ENCODE data around the gene TNRC6B. TPM values are rescaled to one million over a fixed set of nuclear protein-coding genes. Genes with fewer than 3 reads are reported as not detected.

TNRC6B gene
- total RNA-seq, 8 experiments from 2014 or later, result 22.4 to 63.6 (median 29.1) TPM

DNA sequence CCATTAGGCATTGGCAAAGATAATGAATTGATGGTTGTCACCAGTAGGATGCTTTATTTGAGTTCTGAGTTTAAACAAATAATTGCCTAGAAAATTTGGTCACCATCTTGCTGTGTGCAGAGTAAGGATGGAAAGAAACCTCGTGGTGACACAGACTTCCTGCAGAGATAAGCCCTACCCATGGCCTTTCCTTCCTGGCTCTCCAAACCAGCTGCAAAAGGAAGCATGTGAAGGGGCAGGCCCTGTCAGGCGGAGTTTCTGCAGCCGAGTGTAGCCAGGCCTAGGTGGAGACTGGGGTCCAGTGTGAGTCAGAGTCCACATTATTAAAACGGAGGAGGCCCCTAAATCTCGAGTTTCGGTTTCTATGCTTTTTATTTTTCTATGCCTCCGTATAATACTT, 85.5 kb downstream of the TNRC6B start:
- no peak overlapping the region for H3K27ac ChIP-seq
- peak in 1 of 8 experiments; percentile 55 for ATAC-seq (replicated peaks in 6 of 8)
- H3K4me3 ChIP-seq, result no peak overlapping the region
- no peaks in the 10 kb centered on the region for H3K4me1 ChIP-seq (replicated peaks in 1 of 2)
- in situ Hi-C loops (cut with MboI; ENCODE audit: low pct_unique_long_range_greater_than_20kb in 2 of 9, low sequenced_read_pairs in 9 of 9, unreplicated experiment in 9 of 9), result no loop called here
- 50 to 96% (median 84%) methylated on average over 1 to 7 of the region's 7 CpGs for WGBS, 10 experiments

- Histone ChIP-seq H3K27ac (no peak overlapping the region), H3K4me1 (replicated peaks in 1 of 2) (no peaks in the 10 kb centered on the region), H3K4me3 (no peak overlapping the region)
- ATAC-seq (replicated peaks in 6 of 8), result no peak
- in situ Hi-C loops (cut with MboI; ENCODE audit: low pct_unique_long_range_greater_than_20kb in 2 of 9, low sequenced_read_pairs in 9 of 9, unreplicated experiment in 9 of 9), result no loop called here
- WGBS, 10 experiments, result 97 to 100% (median 100%) methylated on average over 1 to 4 of the region's 4 CpGs; no CpG with 5 or more reads in 7 of the 10 experiments
Measured at GRCh38 chr22:40265783-40266182, 88.1 kb downstream of the TNRC6B start.

- no peaks in the 10 kb centered on the region for H3K4me1 ChIP-seq (replicated peaks in 1 of 2)
- no peak overlapping the region for H3K4me3 ChIP-seq
- no peak for ATAC-seq (replicated peaks in 6 of 8)
- in situ Hi-C loops (cut with MboI; ENCODE audit: low pct_unique_long_range_greater_than_20kb in 2 of 9, low sequenced_read_pairs in 9 of 9, unreplicated experiment in 9 of 9), result no loop called here
- 83 to 100% (median 95%) methylated on average over 1 to 9 of the region's 9 CpGs; no CpG with 5 or more reads in 2 of the 10 experiments for WGBS, 10 experiments
- H3K27ac ChIP-seq, result no peak overlapping the region
Measured at GRCh38 chr22:40270031-40270430, 92.3 kb downstream of the TNRC6B start.

GRCh38 chr22:40270748-40271373, 93.1 kb downstream of the TNRC6B start:
- Histone ChIP-seq H3K27ac (no peak overlapping the region), H3K4me1 (replicated peaks in 1 of 2) (no peaks in the 10 kb centered on the region), H3K4me3 (no peak overlapping the region)
- 36 to 100% (median 92%) methylated on average over 1 to 5 of the region's 5 CpGs for WGBS, 10 experiments
- in situ Hi-C loops (cut with MboI; ENCODE audit: low pct_unique_long_range_greater_than_20kb in 2 of 9, low sequenced_read_pairs in 9 of 9, unreplicated experiment in 9 of 9), result no loop called here
- ATAC-seq (replicated peaks in 6 of 8), result no peak

DNA sequence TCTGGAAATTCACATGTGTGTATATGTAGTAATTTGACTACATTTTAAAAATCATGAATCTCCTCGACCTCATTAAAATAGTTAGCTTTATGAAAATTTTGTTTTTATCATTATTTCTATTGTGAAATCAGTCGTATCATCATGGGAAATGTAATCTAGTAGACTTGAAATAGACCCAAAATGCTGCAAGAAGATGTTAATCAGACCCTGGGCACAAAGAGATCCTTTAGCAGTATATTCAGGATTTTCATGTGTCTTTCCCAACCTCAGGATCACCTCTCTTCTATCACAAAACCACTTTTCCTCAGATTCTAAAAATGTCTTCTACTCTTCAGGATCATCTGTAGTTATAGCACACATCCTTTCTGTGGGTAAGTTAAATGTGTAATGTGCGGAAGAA, 93.7 kb downstream of the TNRC6B start:
- WGBS, 10 experiments, result 47 to 100% (median 80%) methylated on average over 1 to 3 of the region's 3 CpGs; no CpG with 5 or more reads in 2 of the 10 experiments
- H3K4me1 ChIP-seq (replicated peaks in 1 of 2), result no peaks in the 10 kb centered on the region
- in situ Hi-C loops (cut with MboI; ENCODE audit: low pct_unique_long_range_greater_than_20kb in 2 of 9, low sequenced_read_pairs in 9 of 9, unreplicated experiment in 9 of 9), result no loop called here
- no peak for ATAC-seq (replicated peaks in 6 of 8)
- no peak overlapping the region for H3K4me3 ChIP-seq
- H3K27ac ChIP-seq, result no peak overlapping the region

DNA sequence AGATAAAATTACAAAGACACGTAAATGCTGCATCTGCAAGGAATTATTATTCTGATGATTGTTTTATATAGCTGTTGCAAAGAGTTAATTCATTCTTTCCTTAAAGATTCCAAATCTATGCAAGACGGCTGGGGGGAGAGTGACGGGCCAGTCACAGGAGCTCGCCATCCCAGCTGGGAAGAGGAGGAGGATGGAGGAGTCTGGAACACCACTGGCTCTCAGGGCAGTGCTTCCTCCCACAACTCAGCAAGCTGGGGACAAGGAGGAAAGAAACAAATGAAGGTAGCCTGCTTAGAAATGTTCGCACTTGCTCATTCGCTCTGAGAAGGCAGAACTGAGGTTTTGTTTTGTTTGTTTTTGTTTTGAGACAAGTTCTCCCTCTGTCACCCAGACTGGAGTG, 95.6 kb downstream of the TNRC6B start:
- H3K27ac ChIP-seq, result no peak overlapping the region
- WGBS, 10 experiments, result 33 to 100% (median 89%) methylated on average over 1 to 6 of the region's 6 CpGs
- ATAC-seq (replicated peaks in 6 of 8), result no peak
- no peaks in the 10 kb centered on the region for H3K4me1 ChIP-seq (replicated peaks in 1 of 2)
- H3K4me3 ChIP-seq, result no peak overlapping the region
- in situ Hi-C loops (cut with MboI; ENCODE audit: low pct_unique_long_range_greater_than_20kb in 2 of 9, low sequenced_read_pairs in 9 of 9, unreplicated experiment in 9 of 9), result no loop called here

GRCh38 chr22:40276996-40277823, 99.5 kb downstream of the TNRC6B start:
- Histone ChIP-seq H3K4me1 (replicated peaks in 1 of 2) (no peaks in the 10 kb centered on the region), H3K4me3 (no peak overlapping the region), H3K27ac (no peak overlapping the region)
- 16 to 100% (median 90%) methylated on average over 4 to 10 of the region's 10 CpGs for WGBS, 10 experiments
- peak in 2 of 8 experiments; percentile 27 to 49 for ATAC-seq (replicated peaks in 6 of 8)
- in situ Hi-C loops (cut with MboI; ENCODE audit: low pct_unique_long_range_greater_than_20kb in 2 of 9, low sequenced_read_pairs in 9 of 9, unreplicated experiment in 9 of 9), result no loop called here

DNA sequence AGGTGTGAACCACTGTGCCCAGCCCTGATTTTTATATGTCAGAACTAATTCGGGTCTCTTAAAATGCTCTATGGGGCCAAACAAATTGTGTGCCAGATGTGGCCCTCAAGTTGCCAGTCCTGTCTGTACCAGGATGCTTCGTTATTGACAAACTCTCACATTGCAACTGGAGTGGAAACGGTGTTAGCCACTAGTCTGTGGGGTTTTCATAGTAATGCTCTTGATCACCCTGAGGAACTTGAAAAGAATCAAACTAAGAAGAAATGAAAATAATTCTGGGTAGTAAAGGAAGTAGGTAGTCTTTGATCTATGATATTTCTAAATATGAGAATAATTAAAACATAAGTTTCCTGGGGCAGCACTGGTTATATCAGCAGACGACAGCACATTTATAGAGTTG, 101.3 kb downstream of the TNRC6B start:
- in situ Hi-C loops (cut with MboI; ENCODE audit: low pct_unique_long_range_greater_than_20kb in 2 of 9, low sequenced_read_pairs in 9 of 9, unreplicated experiment in 9 of 9), result no loop called here
- 57 to 100% (median 94%) methylated on average over 1 to 4 of the region's 4 CpGs; no CpG with 5 or more reads in 2 of the 10 experiments for WGBS, 10 experiments
- Histone ChIP-seq H3K4me1 (replicated peaks in 1 of 2) (no peaks in the 10 kb centered on the region), H3K4me3 (no peak overlapping the region), H3K27ac (no peak overlapping the region)
- ATAC-seq (replicated peaks in 6 of 8), result no peak

GRCh38 chr22:40281717-40282116, 104.0 kb downstream of the TNRC6B start:
- no peak for ATAC-seq (replicated peaks in 6 of 8)
- WGBS, 10 experiments, result 80 to 100% (median 93%) methylated on average over 2 of the region's 2 CpGs; no CpG with 5 or more reads in 1 of the 10 experiments
- H3K4me3 ChIP-seq, result no peak overlapping the region
- no peaks in the 10 kb centered on the region for H3K4me1 ChIP-seq (replicated peaks in 1 of 2)
- no peak overlapping the region for H3K27ac ChIP-seq
- in situ Hi-C loops (cut with MboI; ENCODE audit: low pct_unique_long_range_greater_than_20kb in 2 of 9, low sequenced_read_pairs in 9 of 9, unreplicated experiment in 9 of 9), result no loop called here

DNA sequence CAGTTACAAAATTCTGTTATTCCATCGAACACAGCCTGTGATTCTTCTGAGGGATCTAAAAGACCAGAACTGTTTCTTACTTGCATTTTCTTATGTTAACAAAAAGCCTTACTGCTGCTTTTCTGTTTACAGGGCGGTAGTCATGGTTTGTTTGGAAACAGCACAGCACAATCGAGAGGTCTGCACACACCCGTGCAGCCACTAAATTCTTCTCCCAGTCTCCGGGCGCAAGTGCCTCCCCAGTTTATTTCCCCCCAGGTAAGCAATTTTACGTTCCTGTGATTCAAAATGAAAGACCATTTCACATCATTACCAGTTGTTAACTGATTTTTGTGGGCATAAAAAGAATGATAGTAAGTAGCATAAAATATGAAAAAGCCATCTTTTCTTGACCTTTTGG, 107.8 kb downstream of the TNRC6B start:
- 71 to 100% (median 92%) methylated on average over 4 to 7 of the region's 7 CpGs; no CpG with 5 or more reads in 3 of the 10 experiments for WGBS, 10 experiments
- no peak overlapping the region for H3K4me3 ChIP-seq
- peak in 1 of 8 experiments; percentile 17 for ATAC-seq (replicated peaks in 6 of 8)
- in situ Hi-C loops (cut with MboI; ENCODE audit: low pct_unique_long_range_greater_than_20kb in 2 of 9, low sequenced_read_pairs in 9 of 9, unreplicated experiment in 9 of 9), result no loop called here
- no peaks in the 10 kb centered on the region for H3K4me1 ChIP-seq (replicated peaks in 1 of 2)
- no peak overlapping the region for H3K27ac ChIP-seq

- in situ Hi-C loops (cut with MboI; ENCODE audit: low pct_unique_long_range_greater_than_20kb in 2 of 9, low sequenced_read_pairs in 9 of 9, unreplicated experiment in 9 of 9), result no loop called here
- 64 to 100% (median 81%) methylated on average over 1 to 9 of the region's 16 CpGs; no CpG with 5 or more reads in 3 of the 10 experiments for WGBS, 10 experiments
- no peak overlapping the region for H3K27ac ChIP-seq
- no peaks in the 10 kb centered on the region for H3K4me1 ChIP-seq (replicated peaks in 1 of 2)
- no peak overlapping the region for H3K4me3 ChIP-seq
- ATAC-seq (replicated peaks in 6 of 8), result peak in 2 of 8 experiments; percentile 73 to 78
Measured at GRCh38 chr22:40289991-40290459, 112.3 kb downstream of the TNRC6B start.

GRCh38 chr22:40290516-40290915, 112.8 kb downstream of the TNRC6B start:
- Histone ChIP-seq H3K4me3 (no peak overlapping the region), H3K27ac (no peak overlapping the region), H3K4me1 (replicated peaks in 1 of 2) (no peaks in the 10 kb centered on the region)
- no peak for ATAC-seq (replicated peaks in 6 of 8)
- WGBS, 10 experiments, result 75 to 100% (median 86%) methylated on average over 1 to 4 of the region's 7 CpGs; no CpG with 5 or more reads in 4 of the 10 experiments
- in situ Hi-C loops (cut with MboI; ENCODE audit: low pct_unique_long_range_greater_than_20kb in 2 of 9, low sequenced_read_pairs in 9 of 9, unreplicated experiment in 9 of 9), result no loop called here

- ATAC-seq (replicated peaks in 6 of 8), result no peak
- H3K4me3 ChIP-seq, result no peak overlapping the region
- 80 to 100% (median 100%) methylated on average over 1 to 3 of the region's 3 CpGs; no CpG with 5 or more reads in 3 of the 10 experiments for WGBS, 10 experiments
- H3K27ac ChIP-seq, result no peak overlapping the region
- in situ Hi-C loops (cut with MboI; ENCODE audit: low pct_unique_long_range_greater_than_20kb in 2 of 9, low sequenced_read_pairs in 9 of 9, unreplicated experiment in 9 of 9), result no loop called here
- H3K4me1 ChIP-seq (replicated peaks in 1 of 2), result no peaks in the 10 kb centered on the region
Measured at GRCh38 chr22:40294696-40295095, 117.0 kb downstream of the TNRC6B start.

Measured in motor neuron (in vitro differentiated cells).